Limb (tissue), 2 donors: ENCODE data around the gene MYOF.
"Not testable (repeated sequence)": the region's sequence is repeated elsewhere in the genome, so short reads cannot be mapped to it uniquely, and the experiment has no call there.

Experiments used
- DNase-seq, 2 donors: peaks; one replicate each; pipeline ENCODE4 v3.0.0-alpha.2; 2016; ENCODE audit errors: extremely low spot score in 2 of 2

MYOF gene

GRCh38 chr10:93476756-93477155, 5.4 kb downstream of the MYOF start:
- no peak for DNase-seq

- no peak for DNase-seq
Measured at GRCh38 chr10:93475871-93476270, 6.3 kb downstream of the MYOF start.

- DNase-seq: no peak
Measured at GRCh38 chr10:93475227-93475626, 6.9 kb downstream of the MYOF start.

DNA sequence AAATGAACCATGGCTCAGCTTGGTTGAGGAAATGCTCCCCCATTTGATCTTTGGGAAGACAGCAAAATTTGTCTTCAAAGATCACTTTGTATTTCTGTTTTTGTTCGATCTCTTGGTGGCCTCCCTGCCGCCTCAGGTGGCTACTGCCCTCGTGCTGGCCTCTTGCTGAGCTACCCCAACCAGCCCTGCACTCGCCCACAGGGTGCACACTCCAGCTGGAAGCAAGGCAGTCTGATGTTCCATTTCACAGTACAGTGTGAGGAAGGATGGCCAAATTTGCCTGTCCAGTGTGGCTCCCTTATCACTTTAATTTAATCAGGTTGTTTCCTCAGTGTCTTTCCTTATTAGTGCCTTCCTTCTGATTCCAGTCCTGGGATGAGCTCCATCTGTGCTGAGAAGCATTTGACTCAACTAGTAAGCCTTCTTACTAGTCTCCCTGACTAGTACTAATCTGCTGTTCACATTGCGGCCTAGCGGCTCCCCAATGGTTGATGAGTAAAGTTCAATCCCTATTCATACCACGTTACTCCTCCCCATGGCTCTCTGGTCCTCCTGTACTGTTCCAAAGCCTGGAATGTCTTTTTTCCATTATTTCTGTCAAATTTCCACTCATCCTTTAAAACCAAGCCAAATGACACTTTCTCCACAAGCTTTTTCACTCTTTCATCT, 8.2 kb downstream of the MYOF start:
- DNase-seq: no peak

DNA sequence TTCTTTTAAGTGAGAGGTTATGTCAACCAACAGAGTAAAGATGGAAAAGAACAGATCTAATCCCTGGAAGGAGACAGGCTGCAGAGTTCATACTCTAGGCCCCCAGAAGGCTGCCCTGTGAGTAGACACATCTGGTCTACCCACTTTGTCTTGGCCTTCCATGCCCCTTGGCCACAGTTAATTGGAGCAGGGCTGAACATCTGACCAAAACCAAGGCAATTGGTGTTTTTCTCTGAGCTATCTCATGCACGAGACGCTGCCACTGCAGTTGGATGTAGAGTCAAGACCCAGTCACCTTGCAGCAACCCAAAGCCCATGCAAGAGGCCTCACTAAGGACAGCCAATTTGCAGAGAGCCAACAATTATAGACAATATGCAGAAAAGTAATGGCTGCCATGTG, 9.0 kb downstream of the MYOF start:
- DNase-seq: no peak

DNA sequence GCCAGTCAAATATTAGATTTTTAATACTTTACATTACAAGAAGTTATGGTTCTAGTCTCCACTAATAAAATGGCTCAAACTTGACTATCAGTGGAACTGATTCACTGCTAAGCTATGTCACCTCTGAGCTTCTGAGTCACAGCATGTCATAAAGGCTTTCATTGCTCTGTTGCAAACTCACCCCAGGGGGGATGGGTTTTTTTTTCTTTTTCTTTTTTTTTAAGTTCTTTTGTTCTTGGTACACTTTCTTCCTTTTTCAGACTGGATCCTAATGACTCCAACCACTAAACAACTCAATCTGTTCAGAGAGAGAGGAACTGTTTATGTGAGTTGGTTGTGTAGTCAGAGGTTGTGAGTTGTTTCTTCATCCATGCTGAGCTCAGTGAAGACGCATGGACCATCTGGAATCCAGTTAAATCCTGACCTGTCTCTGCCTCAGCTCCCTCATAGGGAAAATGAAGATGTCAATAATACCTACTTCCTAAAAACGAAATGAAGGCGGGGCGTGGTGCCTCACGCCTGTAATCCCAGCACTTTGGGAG, 11.0 kb downstream of the MYOF start:
- no peak for DNase-seq

DNA sequence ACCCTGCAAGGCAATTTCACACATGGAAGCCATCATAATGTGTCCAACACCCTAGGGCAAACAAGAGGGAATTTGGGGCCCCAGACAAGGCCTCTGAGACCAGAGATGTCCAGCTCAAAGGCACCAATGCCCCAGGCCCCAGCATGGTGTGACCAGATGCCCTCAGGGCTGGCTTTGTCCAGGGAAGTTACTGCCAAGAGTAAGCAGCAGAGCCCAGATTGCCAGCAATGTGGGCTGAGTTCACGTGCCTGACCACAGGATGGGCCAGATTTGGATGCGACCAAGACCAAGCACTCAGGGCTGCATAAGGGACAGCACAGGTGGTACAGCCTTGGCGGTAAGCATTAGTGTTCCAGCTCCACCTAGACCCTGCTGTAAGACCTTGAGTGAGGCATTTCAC, 12.7 kb downstream of the MYOF start:
- DNase-seq: no peak

DNA sequence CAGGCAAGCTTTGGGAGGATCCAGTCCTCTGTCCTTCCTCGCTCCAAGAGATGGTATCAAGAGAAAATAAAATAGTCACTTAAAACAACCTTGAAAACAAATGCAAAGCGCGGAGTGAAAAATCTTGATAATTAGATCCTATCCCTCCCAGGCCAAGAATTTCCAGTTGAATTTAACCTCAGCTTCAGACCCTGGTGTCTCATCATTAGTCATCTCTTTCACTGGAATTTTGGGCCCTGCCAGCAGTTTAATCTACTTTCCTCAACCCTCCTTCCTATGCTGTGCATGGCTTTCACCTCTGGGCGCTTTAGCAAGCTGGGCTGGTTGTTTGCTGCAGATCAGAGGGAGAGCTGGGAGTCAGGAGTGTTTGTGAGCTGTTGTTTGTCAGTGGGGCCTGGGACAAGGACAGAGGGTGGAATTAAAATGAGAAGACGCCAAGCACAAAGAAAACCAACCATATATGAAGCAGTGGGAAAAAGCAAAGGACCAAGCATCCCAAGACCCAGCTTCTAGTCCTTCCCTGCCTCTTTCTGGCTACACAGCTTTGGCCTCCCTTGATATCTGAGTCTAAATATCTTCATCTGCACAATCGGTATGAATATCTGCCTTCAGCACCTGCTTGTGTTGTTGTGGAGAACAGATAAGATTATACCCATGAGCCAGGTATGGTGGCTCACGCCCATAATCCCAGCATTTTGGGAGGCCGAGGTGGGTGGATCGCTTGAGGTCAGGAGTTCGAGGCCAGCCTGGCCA, 13.5 kb downstream of the MYOF start:
- DNase-seq: no peak

DNA sequence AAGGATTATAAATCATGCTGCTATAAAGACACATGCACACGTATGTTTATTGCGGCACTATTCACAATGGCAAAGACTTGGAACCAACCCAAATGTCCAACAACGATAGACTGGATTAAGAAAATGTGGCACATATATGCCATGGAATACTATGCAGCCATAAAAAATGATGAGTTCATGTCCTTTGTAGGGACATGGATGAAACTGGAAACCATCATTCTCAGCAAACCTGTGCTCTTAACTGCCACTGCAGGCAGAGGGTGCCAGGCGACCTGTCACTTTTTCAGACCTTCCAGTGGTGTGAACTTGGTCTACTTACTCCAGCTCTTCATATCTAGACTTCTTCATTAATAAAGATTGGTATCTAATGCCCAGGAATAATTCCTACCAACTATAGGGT, 14.5 kb downstream of the MYOF start:
- not testable (repeated sequence) for DNase-seq

DNA sequence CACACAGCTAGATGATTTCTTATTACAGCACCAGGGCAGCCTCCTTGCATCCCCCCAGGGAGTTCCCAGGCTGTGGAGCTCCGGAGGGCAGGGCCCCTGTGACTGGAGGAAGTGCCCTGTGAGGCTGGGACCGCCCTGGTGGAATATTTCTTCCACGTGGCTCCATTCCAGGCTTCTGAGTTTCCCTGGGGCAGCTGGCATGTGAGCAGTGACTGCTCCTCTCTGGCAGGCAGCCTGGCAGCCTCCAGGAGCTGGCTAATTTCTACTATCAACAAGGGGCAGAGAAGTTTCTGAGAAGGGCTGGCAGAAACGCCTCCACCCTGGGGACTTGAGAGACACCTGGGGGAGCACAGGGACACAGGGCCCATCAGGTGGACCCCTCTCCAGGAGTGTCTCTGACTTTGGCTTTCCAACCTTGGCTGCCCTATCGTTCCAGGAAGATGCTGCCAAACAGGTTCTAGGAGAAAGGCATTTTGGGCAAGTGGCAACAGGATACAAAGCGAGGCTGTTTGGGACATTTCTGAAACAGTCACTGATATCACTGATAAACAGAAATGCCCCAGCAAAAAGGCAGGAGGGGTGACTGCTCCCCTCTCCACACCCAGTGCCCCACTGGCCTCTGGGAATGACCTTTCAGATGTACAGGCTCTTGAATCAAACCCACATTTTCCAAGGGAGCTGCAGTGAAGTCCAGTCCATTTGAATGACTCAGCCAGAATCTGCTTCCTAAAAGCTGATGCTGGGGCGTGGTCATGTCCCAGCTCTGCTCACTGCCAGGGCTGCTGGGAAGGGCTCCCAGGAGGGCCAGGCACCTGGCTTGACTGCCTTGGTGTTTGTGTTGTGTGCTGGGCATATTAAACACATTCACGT, 16.1 kb downstream of the MYOF start:
- peak in 1 of 2 donors; percentile 64 for DNase-seq

DNA sequence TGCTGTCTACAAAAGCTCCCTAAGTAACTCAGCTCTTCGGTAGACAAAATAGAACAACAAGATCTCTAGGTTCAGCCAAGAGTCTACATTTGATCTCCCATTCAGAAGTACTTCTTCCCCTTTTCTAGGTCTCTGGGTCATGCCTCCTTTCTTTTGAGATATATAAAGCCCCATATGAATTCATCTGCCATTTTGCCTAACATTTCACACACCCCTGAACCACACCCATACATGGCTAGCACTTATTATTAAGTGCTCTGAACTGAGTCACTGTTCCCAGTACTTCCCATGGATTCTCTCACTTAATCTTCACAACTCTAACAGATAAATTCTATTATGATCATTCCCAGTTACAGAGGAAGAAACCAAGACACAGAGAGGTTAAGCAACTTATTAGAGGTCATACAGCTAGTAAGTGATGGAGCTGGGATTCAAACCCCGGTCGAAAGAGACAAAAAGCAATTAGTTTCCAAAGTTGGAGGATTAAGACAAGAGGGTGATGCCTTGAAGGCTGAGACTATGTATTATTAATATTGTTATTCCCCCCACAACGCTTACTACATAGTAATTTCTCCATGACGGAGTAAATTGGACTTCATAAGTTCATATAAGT, 17.3 kb downstream of the MYOF start:
- no peak for DNase-seq

- no peak for DNase-seq
Measured at GRCh38 chr10:93463723-93464476, 18.2 kb downstream of the MYOF start.

DNA sequence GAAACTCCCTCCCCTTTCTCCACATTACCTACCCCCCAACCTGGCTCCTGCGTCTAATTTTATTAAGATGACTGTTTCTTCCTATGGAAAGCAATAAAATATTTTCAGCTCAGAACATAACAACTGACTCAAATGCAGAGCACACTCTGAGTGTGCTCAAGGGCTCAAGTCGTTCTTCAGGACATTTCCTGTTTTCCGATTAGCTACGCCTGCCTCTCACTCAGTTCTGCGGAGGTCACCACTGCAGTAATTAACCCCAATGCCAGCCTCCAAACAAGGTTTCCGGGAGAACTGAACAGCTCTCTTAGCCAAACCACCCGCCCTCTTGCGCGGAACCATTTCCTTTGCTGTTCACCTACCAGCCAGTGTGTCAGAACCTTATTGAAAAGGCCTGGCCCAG, 19.3 kb downstream of the MYOF start:
- no peak for DNase-seq

GRCh38 chr10:93462371-93462770, 19.8 kb downstream of the MYOF start:
- DNase-seq: no peak

- DNase-seq: no peak
Measured at GRCh38 chr10:93461807-93462178, 20.3 kb downstream of the MYOF start.

DNA sequence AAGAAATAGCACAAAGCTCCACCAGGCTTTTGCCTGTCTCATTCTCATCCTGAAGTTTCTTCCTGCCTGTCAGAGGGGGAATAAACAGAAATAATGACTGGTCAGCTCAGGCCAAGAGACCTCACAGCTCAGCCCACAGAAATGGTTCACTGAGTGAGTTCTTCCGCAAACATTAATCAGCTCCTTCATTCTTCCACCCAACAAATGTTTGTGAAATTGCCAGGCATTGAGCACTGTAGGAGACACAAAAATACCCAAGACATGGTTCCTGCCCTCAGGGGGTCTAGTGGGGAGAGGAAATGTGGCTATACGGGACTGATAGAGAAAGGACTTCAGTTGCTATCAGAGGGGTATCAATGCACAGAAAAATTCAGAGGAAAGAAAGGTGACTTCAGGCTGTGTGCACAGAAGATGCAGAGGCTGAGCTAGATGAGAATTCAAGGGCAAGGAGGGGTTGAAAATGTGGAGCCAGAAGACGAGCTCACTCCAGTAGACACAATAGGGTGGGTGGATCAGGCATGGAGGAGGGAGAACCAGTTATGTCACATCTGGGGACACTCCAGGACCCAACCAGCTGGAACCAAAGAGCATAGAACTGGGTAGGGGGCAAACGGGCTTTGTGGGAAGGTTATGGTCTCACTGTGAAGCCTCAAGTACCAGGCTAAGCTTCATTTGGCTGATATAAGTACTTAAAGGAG, 20.9 kb downstream of the MYOF start:
- DNase-seq: no peak

DNA sequence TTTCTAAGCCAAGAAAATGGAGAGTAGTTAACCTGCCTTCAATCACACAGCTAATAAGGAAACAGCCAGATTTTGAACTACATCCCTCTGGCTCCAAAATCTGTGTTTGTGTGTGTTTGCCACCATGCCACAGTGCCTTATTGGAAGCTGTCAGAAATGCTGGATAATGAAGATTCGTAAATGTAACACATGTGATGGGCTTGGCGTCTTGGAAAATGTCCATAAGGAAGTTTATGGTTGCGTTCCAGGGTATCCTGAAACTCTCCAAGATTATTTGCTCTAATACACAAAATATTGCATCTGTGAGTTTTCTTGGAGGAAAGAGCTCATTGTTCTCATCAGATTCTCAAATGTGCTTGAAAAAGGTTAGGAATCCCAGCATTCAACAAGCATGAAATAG, 22.7 kb downstream of the MYOF start:
- no peak for DNase-seq

GRCh38 chr10:93458821-93459257, 23.3 kb downstream of the MYOF start:
- DNase-seq: peak; percentile 70 to 78

GRCh38 chr10:93457511-93457910, 24.6 kb downstream of the MYOF start:
- no peak for DNase-seq

GRCh38 chr10:93456480-93456879, 25.7 kb downstream of the MYOF start:
- no peak for DNase-seq
